ENCODE data around the gene P2RY11. TPM values are rescaled to one million over a fixed set of nuclear protein-coding genes. Genes with fewer than 3 reads are reported as not detected.

The P2RY11 gene
- polyA plus RNA-seq, 1 donor from 2014 or later: 3.3 TPM

- H3K36me3 Mint-ChIP-seq: peaks cover 6% of the 10 kb centered on the region
- H3K4me1 Mint-ChIP-seq: peaks cover 18 to 20% (median 18%) of the 10 kb centered on the region in 3 donors
- no peaks in the 10 kb centered on the region for H3K27me3 Mint-ChIP-seq
- no peaks in the 10 kb centered on the region for H3K9me3 Mint-ChIP-seq
- H3K27ac Mint-ChIP-seq: peak overlapping the region in 1 of 3 donors; percentile 32
- H3K4me3 Mint-ChIP-seq: peak overlapping the region; percentile 81 to 95 (median 88)
Observed at GRCh38 chr19:10087296-10088061, 24.0 kb upstream of the P2RY11 start.

GRCh38 chr19:10088949-10089554 lies 22.4 kb upstream of the P2RY11 start:
- Mint-ChIP-seq H3K9me3 (no peaks in the 10 kb centered on the region), H3K36me3 (peaks cover 5% of the 10 kb centered on the region), H3K27me3 (no peaks in the 10 kb centered on the region), H3K4me3 (peak overlapping the region in 1 of 4 donors; percentile 26), H3K4me1 (peaks cover 23 to 28% (median 24%) of the 10 kb centered on the region in 3 donors), H3K27ac (peak overlapping the region in 1 of 3 donors; percentile 28)

- Mint-ChIP-seq H3K27ac (peak overlapping the region; percentile 23 to 89 (median 88)), H3K4me3 (peak overlapping the region in 2 of 4 donors; percentile 26 to 65), H3K36me3 (peaks cover 5% of the 10 kb centered on the region), H3K9me3 (no peaks in the 10 kb centered on the region), H3K27me3 (no peaks in the 10 kb centered on the region), H3K4me1 (peaks cover 23 to 26% (median 24%) of the 10 kb centered on the region in 3 donors)
Observed at GRCh38 chr19:10089801-10090375, 21.6 kb upstream of the P2RY11 start.

- peaks cover 25 to 27% (median 26%) of the 10 kb centered on the region in 3 donors for H3K4me1 Mint-ChIP-seq
- H3K4me3 Mint-ChIP-seq: peak overlapping the region in 1 of 4 donors; percentile 90
- peaks cover 0 to 2% (median 0%) of the 10 kb centered on the region in 3 donors for H3K9me3 Mint-ChIP-seq
- H3K27me3 Mint-ChIP-seq: no peaks in the 10 kb centered on the region
- H3K27ac Mint-ChIP-seq: peak overlapping the region in 2 of 3 donors; percentile 62 to 97
- peaks cover 5% of the 10 kb centered on the region for H3K36me3 Mint-ChIP-seq
Observed at GRCh38 chr19:10091370-10091687, 20.2 kb upstream of the P2RY11 start.

GRCh38 chr19:10091895-10092641 lies 19.4 kb upstream of the P2RY11 start:
- peak overlapping the region; percentile 81 to 97 (median 96) for H3K27ac Mint-ChIP-seq
- H3K27me3 Mint-ChIP-seq: no peaks in the 10 kb centered on the region
- peaks cover 5% of the 10 kb centered on the region for H3K36me3 Mint-ChIP-seq
- peaks cover 25 to 26% (median 26%) of the 10 kb centered on the region in 3 donors for H3K4me1 Mint-ChIP-seq
- H3K4me3 Mint-ChIP-seq: peak overlapping the region; percentile 34 to 90 (median 85)
- H3K9me3 Mint-ChIP-seq: peaks cover 0 to 2% (median 0%) of the 10 kb centered on the region in 3 donors

GRCh38 chr19:10092648-10093294 lies 18.7 kb upstream of the P2RY11 start:
- no peaks in the 10 kb centered on the region for H3K27me3 Mint-ChIP-seq
- H3K27ac Mint-ChIP-seq: peak overlapping the region; percentile 79 to 97 (median 81)

GRCh38 chr19:10093295-10094186 lies 18.0 kb upstream of the P2RY11 start:
- H3K27me3 Mint-ChIP-seq: no peaks in the 10 kb centered on the region
- peaks cover 20 to 26% (median 23%) of the 10 kb centered on the region in 3 donors for H3K4me1 Mint-ChIP-seq
- H3K4me3 Mint-ChIP-seq: peak overlapping the region in 3 of 4 donors; percentile 69 to 90 (median 80)
- H3K36me3 Mint-ChIP-seq: peaks cover 5% of the 10 kb centered on the region
- peak overlapping the region; percentile 64 to 97 (median 79) for H3K27ac Mint-ChIP-seq
- H3K9me3 Mint-ChIP-seq: peaks cover 0 to 2% (median 0%) of the 10 kb centered on the region in 3 donors

More at GRCh38 chr19:10092648-10093294, 18.7 kb upstream of the P2RY11 start:
- peaks cover 0 to 2% (median 0%) of the 10 kb centered on the region in 3 donors for H3K9me3 Mint-ChIP-seq
- peak overlapping the region; percentile 30 to 90 (median 74) for H3K4me3 Mint-ChIP-seq
- H3K4me1 Mint-ChIP-seq: peaks cover 22 to 26% (median 23%) of the 10 kb centered on the region in 3 donors
- peaks cover 5% of the 10 kb centered on the region for H3K36me3 Mint-ChIP-seq

- Mint-ChIP-seq H3K36me3 (peaks cover 5% of the 10 kb centered on the region), H3K27ac (peak overlapping the region; percentile 71 to 95 (median 91)), H3K4me3 (peak overlapping the region in 3 of 4 donors; percentile 51 to 92 (median 61))
Observed at GRCh38 chr19:10095622-10095947, 15.9 kb upstream of the P2RY11 start.

GRCh38 chr19:10095948-10096614 lies 15.4 kb upstream of the P2RY11 start:
- Mint-ChIP-seq H3K27ac (peak overlapping the region; percentile 71 to 95 (median 91)), H3K4me1 (peaks cover 26 to 32% (median 27%) of the 10 kb centered on the region in 3 donors), H3K9me3 (peaks cover 0 to 2% (median 0%) of the 10 kb centered on the region in 3 donors), H3K4me3 (peak overlapping the region; percentile 61 to 92 (median 66)), H3K27me3 (peaks cover 2% of the 10 kb centered on the region), H3K36me3 (peaks cover 5% of the 10 kb centered on the region)

More at GRCh38 chr19:10095622-10095947, 15.9 kb upstream of the P2RY11 start:
- Mint-ChIP-seq H3K9me3 (peaks cover 0 to 2% (median 0%) of the 10 kb centered on the region in 3 donors), H3K4me1 (peaks cover 26 to 31% (median 30%) of the 10 kb centered on the region in 3 donors), H3K27me3 (peaks cover 2% of the 10 kb centered on the region)

GRCh38 chr19:10096615-10096963 lies 14.9 kb upstream of the P2RY11 start:
- Mint-ChIP-seq H3K4me1 (peaks cover 25 to 32% (median 25%) of the 10 kb centered on the region in 3 donors), H3K36me3 (peaks cover 5% of the 10 kb centered on the region), H3K9me3 (peaks cover 0 to 2% (median 0%) of the 10 kb centered on the region in 3 donors), H3K27ac (peak overlapping the region in 2 of 3 donors; percentile 46 to 85), H3K27me3 (peaks cover 2% of the 10 kb centered on the region), H3K4me3 (peak overlapping the region; percentile 38 to 92 (median 66))

- Mint-ChIP-seq H3K4me3 (peak overlapping the region; percentile 62 to 83 (median 72)), H3K27ac (peak overlapping the region in 2 of 3 donors; percentile 81 to 99), H3K4me1 (peaks cover 27 to 35% (median 34%) of the 10 kb centered on the region in 3 donors), H3K36me3 (no peaks in the 10 kb centered on the region), H3K27me3 (peaks cover 3% of the 10 kb centered on the region), H3K9me3 (peaks cover 0 to 2% (median 0%) of the 10 kb centered on the region in 3 donors)
Observed at GRCh38 chr19:10100163-10100785, 11.2 kb upstream of the P2RY11 start.

GRCh38 chr19:10102787-10103236 lies 8.7 kb upstream of the P2RY11 start:
- H3K4me3 Mint-ChIP-seq: peak overlapping the region; percentile 66 to 90 (median 87)
- no peaks in the 10 kb centered on the region for H3K36me3 Mint-ChIP-seq
- H3K9me3 Mint-ChIP-seq: no peaks in the 10 kb centered on the region
- H3K4me1 Mint-ChIP-seq: peaks cover 30 to 48% (median 47%) of the 10 kb centered on the region in 3 donors
- peaks cover 3% of the 10 kb centered on the region for H3K27me3 Mint-ChIP-seq
- H3K27ac Mint-ChIP-seq: peak overlapping the region; percentile 99

Measured in IgD-negative memory B cell (primary cell).